GM15510 (cell line): Measurements from ENCODE around the gene TENT4A.
A peak's percentile ranks its signal among the peaks of the same experiment; 100 is the strongest.

Experiments
- POLR2A ChIP-seq: IDR thresholded peaks from 3 replicates; pipeline ENCODE4 v1.6.1; 2011; ENCODE audit warnings: borderline replicate concordance; ENCODE audit not compliant: insufficient read length; ENCODE audit errors: extremely low read depth

Gene TENT4A

GRCh38 chr5:6710551-6711318 lies 2.5 kb upstream of the TENT4A start:
- no peak for TF ChIP-seq POLR2A

GRCh38 chr5:6711409-6712141 lies 1.7 kb upstream of the TENT4A start:
- TF ChIP-seq POLR2A: no peak

- no peak for TF ChIP-seq POLR2A
These were observed 1.1 kb upstream of the TENT4A start for GRCh38 chr5:6712142-6712576.

- peak; percentile 68 for TF ChIP-seq POLR2A
These were observed 507 bp upstream of the TENT4A start for GRCh38 chr5:6712577-6713273.

GRCh38 chr5:6714226-6715041 lies 1.2 kb downstream of the TENT4A start:
- TF ChIP-seq POLR2A: no peak

GRCh38 chr5:6715271-6715670 lies 2.0 kb downstream of the TENT4A start:
- TF ChIP-seq POLR2A: no peak

GRCh38 chr5:6715758-6716628 lies 2.8 kb downstream of the TENT4A start:
- no peak for TF ChIP-seq POLR2A

GRCh38 chr5:6716629-6717149 lies 3.5 kb downstream of the TENT4A start:
- TF ChIP-seq POLR2A: no peak

- no peak for TF ChIP-seq POLR2A
These were observed 4.0 kb downstream of the TENT4A start for GRCh38 chr5:6717247-6717646.

GRCh38 chr5:6717687-6718086 lies 4.5 kb downstream of the TENT4A start:
- TF ChIP-seq POLR2A: no peak

GRCh38 chr5:6718161-6718681 lies 5.0 kb downstream of the TENT4A start:
- TF ChIP-seq POLR2A: no peak

- no peak for TF ChIP-seq POLR2A
These were observed 5.5 kb downstream of the TENT4A start for GRCh38 chr5:6718718-6719117.

- TF ChIP-seq POLR2A: no peak
These were observed 6.2 kb downstream of the TENT4A start for GRCh38 chr5:6719417-6719816.
